Measurements from ENCODE around the gene EMILIN2.

DNA sequence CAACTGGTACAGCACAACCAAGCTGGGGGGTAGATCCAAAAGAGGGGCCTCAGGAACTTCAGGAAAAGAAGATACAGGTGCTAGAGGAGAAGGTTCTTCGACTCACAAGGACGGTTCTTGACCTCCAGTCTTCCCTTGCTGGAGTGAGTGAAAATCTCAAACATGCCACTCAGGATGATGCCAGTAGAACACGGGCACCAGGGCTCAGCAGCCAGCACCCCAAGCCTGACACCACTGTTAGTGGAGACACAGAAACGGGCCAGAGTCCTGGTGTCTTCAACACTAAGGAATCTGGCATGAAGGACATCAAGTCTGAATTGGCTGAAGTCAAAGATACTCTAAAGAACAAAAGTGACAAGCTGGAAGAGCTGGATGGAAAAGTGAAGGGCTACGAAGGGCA is 43.8 kb downstream of the EMILIN2 start:
- TF ChIP-seq, protein P1, sequence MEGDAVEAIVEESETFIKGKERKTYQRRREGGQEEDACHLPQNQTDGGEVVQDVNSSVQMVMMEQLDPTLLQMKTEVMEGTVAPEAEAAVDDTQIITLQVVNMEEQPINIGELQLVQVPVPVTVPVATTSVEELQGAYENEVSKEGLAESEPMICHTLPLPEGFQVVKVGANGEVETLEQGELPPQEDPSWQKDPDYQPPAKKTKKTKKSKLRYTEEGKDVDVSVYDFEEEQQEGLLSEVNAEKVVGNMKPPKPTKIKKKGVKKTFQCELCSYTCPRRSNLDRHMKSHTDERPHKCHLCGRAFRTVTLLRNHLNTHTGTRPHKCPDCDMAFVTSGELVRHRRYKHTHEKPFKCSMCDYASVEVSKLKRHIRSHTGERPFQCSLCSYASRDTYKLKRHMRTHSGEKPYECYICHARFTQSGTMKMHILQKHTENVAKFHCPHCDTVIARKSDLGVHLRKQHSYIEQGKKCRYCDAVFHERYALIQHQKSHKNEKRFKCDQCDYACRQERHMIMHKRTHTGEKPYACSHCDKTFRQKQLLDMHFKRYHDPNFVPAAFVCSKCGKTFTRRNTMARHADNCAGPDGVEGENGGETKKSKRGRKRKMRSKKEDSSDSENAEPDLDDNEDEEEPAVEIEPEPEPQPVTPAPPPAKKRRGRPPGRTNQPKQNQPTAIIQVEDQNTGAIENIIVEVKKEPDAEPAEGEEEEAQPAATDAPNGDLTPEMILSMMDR (IDR thresholded peaks at IDR 0.05): no peak
- TF ChIP-seq POLR2A (IDR thresholded peaks at IDR 0.05) (no peak), EP300 (IDR thresholded peaks at IDR 0.05) (no peak), POLR2AphosphoS5 (IDR thresholded peaks at IDR 0.05) (no peak)
